Keratinocyte (primary cell): ENCODE measurements around the gene SSPN. TPM values are rescaled to one million over a fixed set of nuclear protein-coding genes. Genes with fewer than 3 reads are reported as not detected.

Source experiments
- DNase-seq: peaks from one replicate; pipeline ENCODE4 v3.0.0-alpha.2; 2011; ENCODE audit warnings: low read depth, missing footprints, low spot score
- FAIRE-seq: peaks from 2 replicates; lab custom pipeline; 2011; peaks lifted over from hg19 to GRCh38; lab: Jason Lieb, UNC
- H2AFZ ChIP-seq: 2 replicates; pipeline ENCODE4 v1.6.0; 2012; ENCODE audit warnings: low read length, control low read depth, inconsistent platforms; ENCODE audit not compliant: control insufficient read depth
- H3K27ac ChIP-seq: 2 replicates; pipeline ENCODE4 v1.5.1; 2011; ENCODE audit warnings: low read length; ENCODE audit not compliant: control insufficient read depth, insufficient read depth
- H3K27me3 ChIP-seq: 3 replicates; pipeline ENCODE4 v1.6.0; 2011; ENCODE audit warnings: low read length; ENCODE audit not compliant: control insufficient read depth, insufficient read depth; ENCODE audit errors: extremely low read depth
- H3K36me3 ChIP-seq, 2 experiments: 2 replicates in 1 of 2; 3 replicates in 1 of 2; pipeline ENCODE4 v1.5.1; 2011; ENCODE audit warnings: low read length in 2 of 2, mild to moderate bottlenecking in 1 of 2; ENCODE audit not compliant: control insufficient read depth in 2 of 2, insufficient read depth in 2 of 2; ENCODE audit errors: extremely low read depth in 1 of 2
- H3K4me1 ChIP-seq: 3 replicates; pipeline ENCODE4 v1.5.1; 2011; ENCODE audit warnings: low read length; ENCODE audit not compliant: control insufficient read depth, insufficient read depth; ENCODE audit errors: extremely low read depth
- H3K4me2 ChIP-seq: 3 replicates; pipeline ENCODE4 v1.6.0; 2011; ENCODE audit warnings: low read depth, low read length; ENCODE audit not compliant: control insufficient read depth, insufficient read depth; ENCODE audit errors: extremely low read depth
- H3K4me3 ChIP-seq, 3 experiments: fragments of 200-600 bp in 1 of 3; sonication (generic) in 1 of 3; 2 replicates in 2 of 3; 3 replicates in 1 of 3; pipeline ENCODE4 v1.5.1; 2011 to 2016; ENCODE audit warnings: low read length in 3 of 3, mild to moderate bottlenecking in 3 of 3, control low read depth in 2 of 3, inconsistent platforms in 1 of 3, low read depth in 1 of 3, mixed read lengths in 1 of 3, mixed run types in 1 of 3, moderate library complexity in 1 of 3; ENCODE audit not compliant: control insufficient read depth in 2 of 3, insufficient read depth in 2 of 3; ENCODE audit errors: extremely low read depth in 1 of 3
- H3K79me2 ChIP-seq: 2 replicates; pipeline ENCODE4 v1.6.0; 2012; ENCODE audit warnings: low read length; ENCODE audit not compliant: control insufficient read depth, insufficient read depth
- H3K9ac ChIP-seq: 3 replicates; pipeline ENCODE4 v1.6.0; 2011; ENCODE audit warnings: low read length; ENCODE audit not compliant: control insufficient read depth, insufficient read depth; ENCODE audit errors: extremely low read depth
- H3K9me1 ChIP-seq: 3 replicates; pipeline ENCODE4 v1.6.0; 2011; ENCODE audit warnings: low read length; ENCODE audit not compliant: control insufficient read depth, insufficient read depth; ENCODE audit errors: extremely low read depth
- H3K9me3 ChIP-seq: 2 replicates; pipeline ENCODE4 v1.5.1; 2012; ENCODE audit warnings: low read depth, low read length; ENCODE audit not compliant: control insufficient read depth
- H4K20me1 ChIP-seq: 3 replicates; pipeline ENCODE4 v1.6.0; 2011; ENCODE audit warnings: low read length; ENCODE audit not compliant: control insufficient read depth, insufficient read depth; ENCODE audit errors: extremely low read depth
- EZH2 ChIP-seq: IDR thresholded peaks from one replicate; pipeline ENCODE4 v1.6.1; 2012; ENCODE audit warnings: inconsistent platforms, mild to moderate bottlenecking, low read length, moderate library complexity
- dilution Hi-C: fragments of 300-500 bp; cut with MboI; formaldehyde crosslinking; loops from one replicate; pipeline ENCODE4 v1.7.0; 2020; ENCODE audit warnings: low sequenced_read_pairs; ENCODE audit not compliant: extremely low pct_ligation_motif_present
- polyA plus RNA-seq, 5 experiments: library from polyadenylated mRNA; depleted of rRNA in 3 of 5; stranded (reverse) in 3 of 5; stranded (forward) in 1 of 5; unstranded in 1 of 5; fragments of >200 nt; gene quantifications; 1 replicate in 1 of 5; 2 replicates in 3 of 5; 3 replicates in 1 of 5; pipeline versions ENCODE4 v1.2.1 to v1.2.3, GENCODE V29; 2011 to 2012; ENCODE audit warnings: missing spikeins in 2 of 5, low read depth in 1 of 5, low replicate concordance in 1 of 5
- TF ChIP-seq, protein P1 (sequence below), 3 experiments: IDR thresholded peaks in 1 of 3; conservative IDR thresholded peaks in 1 of 3; optimal IDR thresholded peaks in 1 of 3; 2 replicates in 2 of 3; 3 replicates in 1 of 3; pipeline versions ENCODE3 to v1.5.1; 2011; ENCODE audit warnings: low read length in 3 of 3, mild to moderate bottlenecking in 3 of 3, moderate library complexity in 2 of 3, control low read depth in 1 of 3, inconsistent platforms in 1 of 3; ENCODE audit not compliant: insufficient read depth in 2 of 3; ENCODE audit errors: extremely low read depth in 1 of 3

The SSPN gene
- polyA plus RNA-seq, 1 donor (not counting 4 experiments of a cell fraction or from before 2014, with no cell fraction given) = 1.0 TPM

GRCh38 chr12:26214121-26214520 lies 18.7 kb downstream of the SSPN start:
- Histone ChIP-seq H3K4me2 (no peak overlapping the region), H3K27me3 (no peaks in the 10 kb centered on the region), H3K9me3 (no peaks in the 10 kb centered on the region), H3K4me1 (no peaks in the 10 kb centered on the region), H2AFZ (no peak overlapping the region), H3K9ac (no peak overlapping the region), H3K36me3 (no peaks in the 10 kb centered on the region), H3K79me2 (no peaks in the 10 kb centered on the region), H3K4me3 (no peak overlapping the region), H3K27ac (no peak overlapping the region), H4K20me1 (no peaks in the 10 kb centered on the region), H3K9me1 (no peaks in the 10 kb centered on the region)
- dilution Hi-C loops = no loop called here
- FAIRE-seq (no peak), DNase-seq (no peak)
- TF ChIP-seq, protein P1, sequence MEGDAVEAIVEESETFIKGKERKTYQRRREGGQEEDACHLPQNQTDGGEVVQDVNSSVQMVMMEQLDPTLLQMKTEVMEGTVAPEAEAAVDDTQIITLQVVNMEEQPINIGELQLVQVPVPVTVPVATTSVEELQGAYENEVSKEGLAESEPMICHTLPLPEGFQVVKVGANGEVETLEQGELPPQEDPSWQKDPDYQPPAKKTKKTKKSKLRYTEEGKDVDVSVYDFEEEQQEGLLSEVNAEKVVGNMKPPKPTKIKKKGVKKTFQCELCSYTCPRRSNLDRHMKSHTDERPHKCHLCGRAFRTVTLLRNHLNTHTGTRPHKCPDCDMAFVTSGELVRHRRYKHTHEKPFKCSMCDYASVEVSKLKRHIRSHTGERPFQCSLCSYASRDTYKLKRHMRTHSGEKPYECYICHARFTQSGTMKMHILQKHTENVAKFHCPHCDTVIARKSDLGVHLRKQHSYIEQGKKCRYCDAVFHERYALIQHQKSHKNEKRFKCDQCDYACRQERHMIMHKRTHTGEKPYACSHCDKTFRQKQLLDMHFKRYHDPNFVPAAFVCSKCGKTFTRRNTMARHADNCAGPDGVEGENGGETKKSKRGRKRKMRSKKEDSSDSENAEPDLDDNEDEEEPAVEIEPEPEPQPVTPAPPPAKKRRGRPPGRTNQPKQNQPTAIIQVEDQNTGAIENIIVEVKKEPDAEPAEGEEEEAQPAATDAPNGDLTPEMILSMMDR (optimal IDR thresholded peaks at IDR 0.05 in 1 of 3, IDR thresholded peaks at IDR 0.05 in 1 of 3, conservative IDR thresholded peaks at IDR 0.05 in 1 of 3; ENCODE audit: extremely low read depth in 1 of 3, insufficient read depth in 2 of 3, low read length in 3 of 3) = no peak
- TF ChIP-seq EZH2 = no peak

DNA sequence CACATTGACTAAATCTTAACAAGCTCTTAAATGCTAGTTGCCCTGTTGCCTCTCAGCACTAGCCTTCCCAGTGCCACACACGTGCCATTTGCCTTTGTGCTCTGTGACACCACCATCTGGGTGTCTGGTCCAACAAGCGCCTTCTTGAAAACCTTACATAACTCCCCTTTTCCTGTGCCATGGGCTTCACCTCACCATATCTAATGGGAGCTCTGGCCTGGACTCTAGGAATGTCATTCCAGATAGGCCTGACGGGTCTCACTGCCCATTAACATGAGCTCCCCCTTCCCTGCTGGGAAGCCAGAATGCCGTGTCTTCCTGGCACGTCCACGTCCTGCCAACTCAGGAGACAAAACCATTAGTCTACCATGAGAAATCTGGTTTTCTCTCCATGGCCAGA lies 24.4 kb downstream of the SSPN start:
- Histone ChIP-seq H3K9me3 (no peaks in the 10 kb centered on the region), H3K9ac (no peak overlapping the region), H3K4me2 (no peak overlapping the region), H2AFZ (no peak overlapping the region), H3K27ac (no peak overlapping the region), H3K4me3 (no peak overlapping the region), H3K4me1 (no peaks in the 10 kb centered on the region), H3K79me2 (no peaks in the 10 kb centered on the region), H3K36me3 (no peaks in the 10 kb centered on the region), H4K20me1 (no peaks in the 10 kb centered on the region), H3K9me1 (no peaks in the 10 kb centered on the region), H3K27me3 (no peaks in the 10 kb centered on the region)
- dilution Hi-C loops = no loop called here
- DNase-seq = no peak
- TF ChIP-seq, protein P1 (optimal IDR thresholded peaks at IDR 0.05 in 1 of 3, IDR thresholded peaks at IDR 0.05 in 1 of 3, conservative IDR thresholded peaks at IDR 0.05 in 1 of 3; ENCODE audit: extremely low read depth in 1 of 3, insufficient read depth in 2 of 3, low read length in 3 of 3) = no peak
- TF ChIP-seq EZH2 = no peak
- FAIRE-seq = no peak
